Neural cell (in vitro differentiated cells): ENCODE data around the gene TMEM128. TPM values are rescaled to one million over a fixed set of nuclear protein-coding genes. Genes with fewer than 3 reads are reported as not detected.

Experiments
- H2AFZ ChIP-seq: fragments of 200-600, 300-800 bp; sonication (generic), shearing (Covaris generic); 2 replicates; pipeline ENCODE4 v1.6.0; 2014; ENCODE audit warnings: low read depth, mild to moderate bottlenecking, antibody characterized with exemption, low read length, moderate library complexity
- H3F3A ChIP-seq: fragments of 200-600 bp; shearing (Covaris generic); 2 replicates; pipeline ENCODE4 v1.6.1; 2016; ENCODE audit warnings: mild to moderate bottlenecking, moderate library complexity, mixed read lengths, antibody characterized with exemption, low read length; ENCODE audit not compliant: insufficient read depth, poor library complexity, severe bottlenecking
- H3K27ac ChIP-seq: fragments of 200-600, 300-800 bp; sonication (generic), shearing (Covaris generic); 2 replicates; pipeline ENCODE4 v1.5.1; 2014; ENCODE audit warnings: mild to moderate bottlenecking, low read length, moderate library complexity
- H3K27me3 ChIP-seq: fragments of 300-800, 200-600 bp; sonication (generic), shearing (Covaris generic); 2 replicates; pipeline ENCODE4 v1.6.0; 2014; ENCODE audit warnings: mild to moderate bottlenecking, low read depth, low read length, moderate library complexity; ENCODE audit not compliant: insufficient read depth
- H3K36me3 ChIP-seq: fragments of 300-800, 200-600 bp; sonication (generic), shearing (Covaris generic); 2 replicates; pipeline ENCODE4 v1.5.1; 2014; ENCODE audit warnings: mild to moderate bottlenecking, antibody characterized with exemption, low read length, moderate library complexity; ENCODE audit not compliant: insufficient read depth
- H3K4me2 ChIP-seq: fragments of 300-800, 200-600 bp; sonication (generic), shearing (Covaris generic); 2 replicates; pipeline ENCODE4 v1.6.0; 2014; ENCODE audit warnings: mild to moderate bottlenecking, low read length
- H3K4me3 ChIP-seq: fragments of 300-800, 200-600 bp; sonication (generic), shearing (Covaris generic); 2 replicates; pipeline ENCODE4 v1.5.1; 2014; ENCODE audit warnings: mild to moderate bottlenecking, low read length, moderate library complexity
- H3K79me2 ChIP-seq: fragments of 200-600 bp; shearing (Covaris generic); replicated peaks from 2 replicates; pipeline ENCODE4 v1.6.0; 2014; ENCODE audit warnings: mild to moderate bottlenecking, low read length, moderate library complexity; ENCODE audit not compliant: insufficient read depth
- H3K9ac ChIP-seq: fragments of 300-800, 200-600 bp; sonication (generic), shearing (Covaris generic); 2 replicates; pipeline ENCODE4 v1.6.1; 2016; ENCODE audit warnings: mild to moderate bottlenecking, low read length, mixed read lengths
- H3K9me2 ChIP-seq: fragments of 200-600 bp; shearing (Covaris generic); 2 replicates; pipeline ENCODE4 v1.6.1; 2016; ENCODE audit warnings: mild to moderate bottlenecking, low read length, mixed read lengths; ENCODE audit not compliant: insufficient read depth
- H3K9me3 ChIP-seq: fragments of 200-600, 300-800 bp; sonication (generic), shearing (Covaris generic); 2 replicates; pipeline ENCODE4 v1.6.1; 2016; ENCODE audit warnings: mild to moderate bottlenecking, mixed run types, low read length, moderate library complexity, mixed read lengths
- H4K20me1 ChIP-seq: fragments of 200-600 bp; shearing (Covaris generic); 2 replicates; pipeline ENCODE4 v1.6.1; 2016; ENCODE audit warnings: mild to moderate bottlenecking, mixed run types; ENCODE audit not compliant: insufficient read depth
- EP300 ChIP-seq: fragments of 450-650 bp; conservative IDR thresholded peaks from 2 replicates; pipeline ENCODE4 v1.6.1; 2014; ENCODE audit warnings: antibody characterized with exemption, mild to moderate bottlenecking, moderate library complexity; ENCODE audit not compliant: poor library complexity, severe bottlenecking
- EZH2 ChIP-seq: fragments of 200-600, 300-800 bp; shearing (Covaris generic), sonication (generic); IDR thresholded peaks from 2 replicates; pipeline ENCODE4 v1.6.1; 2014; ENCODE audit warnings: antibody characterized with exemption, low read length, borderline replicate concordance, mild to moderate bottlenecking; ENCODE audit not compliant: insufficient read depth, poor library complexity, severe bottlenecking
- MXI1 ChIP-seq: fragments of 450-650 bp; conservative IDR thresholded peaks from 2 replicates; pipeline ENCODE4 v1.6.1; 2014; ENCODE audit warnings: antibody characterized with exemption, mild to moderate bottlenecking; ENCODE audit not compliant: poor library complexity, severe bottlenecking
- POLR2AphosphoS5 ChIP-seq: IDR thresholded peaks from 2 replicates; pipeline ENCODE4 v1.6.1; 2012
- RAD21 ChIP-seq: fragments of 450-650 bp; conservative IDR thresholded peaks from 2 replicates; pipeline ENCODE4 v1.6.1; 2014; ENCODE audit warnings: antibody characterized with exemption, mild to moderate bottlenecking, moderate library complexity
- SMC3 ChIP-seq: fragments of 450-650 bp; conservative IDR thresholded peaks from 2 replicates; pipeline ENCODE4 v1.6.1; 2014; ENCODE audit warnings: antibody characterized with exemption, mild to moderate bottlenecking, moderate library complexity; ENCODE audit not compliant: poor library complexity
- TAF1 ChIP-seq: IDR thresholded peaks from 2 replicates; pipeline ENCODE4 v1.6.1; 2012; ENCODE audit warnings: low read depth
- polyA plus RNA-seq: library from polyadenylated mRNA; depleted of rRNA; stranded (reverse); fragments of >200 nt; gene quantifications from 2 replicates; pipeline ENCODE4 v1.2.3, GENCODE V29; 2014
- TF ChIP-seq, protein P1 (sequence below): IDR thresholded peaks from 2 replicates; pipeline ENCODE4 v1.6.1; 2012; ENCODE audit warnings: borderline replicate concordance
- TF ChIP-seq, protein P2 (sequence below): fragments of 450-650 bp; IDR thresholded peaks from 2 replicates; pipeline ENCODE4 v1.5.1; 2014; ENCODE audit warnings: antibody characterized with exemption, mild to moderate bottlenecking, moderate library complexity; ENCODE audit not compliant: poor library complexity, severe bottlenecking

TMEM128 gene
- polyA plus RNA-seq, 1 donor from 2014 or later, result 93.6 TPM

DNA sequence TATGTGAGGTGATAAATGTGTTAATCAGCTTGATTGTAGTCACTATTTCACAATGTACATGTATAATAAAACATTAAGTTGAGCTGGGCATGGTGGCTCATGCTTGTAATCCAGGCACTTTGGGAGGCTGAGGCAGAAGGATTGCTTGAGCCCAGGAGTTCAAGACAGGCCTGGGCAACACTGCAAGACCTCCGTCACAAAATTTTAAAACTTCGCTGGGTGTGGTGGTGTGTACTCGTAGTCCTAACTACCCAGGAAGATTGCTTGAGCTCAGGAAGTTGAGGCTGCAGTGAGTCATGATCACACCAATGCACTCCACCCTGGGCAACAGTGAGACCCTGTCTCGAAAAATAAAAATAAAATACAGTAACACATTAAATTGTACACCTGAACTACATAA is 21.8 kb upstream of the TMEM128 start:
- H3F3A ChIP-seq, result no peaks in the 10 kb centered on the region
- no peak for TF ChIP-seq POLR2AphosphoS5
- no peaks in the 10 kb centered on the region for H3K79me2 ChIP-seq
- no peak overlapping the region for H2AFZ ChIP-seq
- no peak overlapping the region for H3K4me3 ChIP-seq
- H3K9me2 ChIP-seq, result no peaks in the 10 kb centered on the region
- H3K4me2 ChIP-seq, result no peak overlapping the region
- no peak overlapping the region for H3K27ac ChIP-seq
- H3K36me3 ChIP-seq, result no peaks in the 10 kb centered on the region
- no peak overlapping the region for H3K9ac ChIP-seq
- no peaks in the 10 kb centered on the region for H3K27me3 ChIP-seq
- H3K9me3 ChIP-seq, result no peaks in the 10 kb centered on the region
- no peaks in the 10 kb centered on the region for H4K20me1 ChIP-seq

DNA sequence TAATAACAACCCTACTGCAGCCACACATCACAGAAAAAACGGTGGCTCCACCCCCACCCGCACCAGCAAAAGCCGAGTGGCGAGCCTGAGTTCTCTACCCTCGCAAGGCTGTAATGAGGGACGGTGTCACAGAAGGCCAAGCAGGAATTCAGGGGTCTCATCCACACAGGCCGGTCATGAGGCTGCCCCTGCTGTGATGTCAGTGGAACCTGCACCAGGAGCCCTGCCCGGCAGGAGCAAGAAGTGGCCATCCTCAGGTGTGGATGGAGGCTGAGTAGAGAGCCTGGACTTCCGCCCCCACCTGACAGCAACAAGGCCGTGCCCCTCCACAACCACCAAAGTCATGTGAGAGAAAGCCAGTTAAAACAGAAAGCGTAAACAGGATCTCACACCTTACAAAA is 21.3 kb upstream of the TMEM128 start:
- Histone ChIP-seq H3K4me2 (no peak overlapping the region), H3K79me2 (no peaks in the 10 kb centered on the region), H3K36me3 (no peaks in the 10 kb centered on the region), H3F3A (no peaks in the 10 kb centered on the region), H3K9me3 (no peaks in the 10 kb centered on the region), H3K4me3 (no peak overlapping the region), H4K20me1 (no peaks in the 10 kb centered on the region), H3K9me2 (no peaks in the 10 kb centered on the region), H2AFZ (no peak overlapping the region), H3K27me3 (no peaks in the 10 kb centered on the region), H3K9ac (no peak overlapping the region), H3K27ac (no peak overlapping the region)
- no peak for TF ChIP-seq EZH2
- TF ChIP-seq RAD21, result no peak
- no peak for TF ChIP-seq EP300
- TF ChIP-seq TAF1, result no peak
- TF ChIP-seq SMC3, result no peak
- no peak for TF ChIP-seq POLR2AphosphoS5
- no peak for TF ChIP-seq MXI1
- TF ChIP-seq, protein P1, sequence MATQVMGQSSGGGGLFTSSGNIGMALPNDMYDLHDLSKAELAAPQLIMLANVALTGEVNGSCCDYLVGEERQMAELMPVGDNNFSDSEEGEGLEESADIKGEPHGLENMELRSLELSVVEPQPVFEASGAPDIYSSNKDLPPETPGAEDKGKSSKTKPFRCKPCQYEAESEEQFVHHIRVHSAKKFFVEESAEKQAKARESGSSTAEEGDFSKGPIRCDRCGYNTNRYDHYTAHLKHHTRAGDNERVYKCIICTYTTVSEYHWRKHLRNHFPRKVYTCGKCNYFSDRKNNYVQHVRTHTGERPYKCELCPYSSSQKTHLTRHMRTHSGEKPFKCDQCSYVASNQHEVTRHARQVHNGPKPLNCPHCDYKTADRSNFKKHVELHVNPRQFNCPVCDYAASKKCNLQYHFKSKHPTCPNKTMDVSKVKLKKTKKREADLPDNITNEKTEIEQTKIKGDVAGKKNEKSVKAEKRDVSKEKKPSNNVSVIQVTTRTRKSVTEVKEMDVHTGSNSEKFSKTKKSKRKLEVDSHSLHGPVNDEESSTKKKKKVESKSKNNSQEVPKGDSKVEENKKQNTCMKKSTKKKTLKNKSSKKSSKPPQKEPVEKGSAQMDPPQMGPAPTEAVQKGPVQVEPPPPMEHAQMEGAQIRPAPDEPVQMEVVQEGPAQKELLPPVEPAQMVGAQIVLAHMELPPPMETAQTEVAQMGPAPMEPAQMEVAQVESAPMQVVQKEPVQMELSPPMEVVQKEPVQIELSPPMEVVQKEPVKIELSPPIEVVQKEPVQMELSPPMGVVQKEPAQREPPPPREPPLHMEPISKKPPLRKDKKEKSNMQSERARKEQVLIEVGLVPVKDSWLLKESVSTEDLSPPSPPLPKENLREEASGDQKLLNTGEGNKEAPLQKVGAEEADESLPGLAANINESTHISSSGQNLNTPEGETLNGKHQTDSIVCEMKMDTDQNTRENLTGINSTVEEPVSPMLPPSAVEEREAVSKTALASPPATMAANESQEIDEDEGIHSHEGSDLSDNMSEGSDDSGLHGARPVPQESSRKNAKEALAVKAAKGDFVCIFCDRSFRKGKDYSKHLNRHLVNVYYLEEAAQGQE, result no peak
- TF ChIP-seq, protein P2, sequence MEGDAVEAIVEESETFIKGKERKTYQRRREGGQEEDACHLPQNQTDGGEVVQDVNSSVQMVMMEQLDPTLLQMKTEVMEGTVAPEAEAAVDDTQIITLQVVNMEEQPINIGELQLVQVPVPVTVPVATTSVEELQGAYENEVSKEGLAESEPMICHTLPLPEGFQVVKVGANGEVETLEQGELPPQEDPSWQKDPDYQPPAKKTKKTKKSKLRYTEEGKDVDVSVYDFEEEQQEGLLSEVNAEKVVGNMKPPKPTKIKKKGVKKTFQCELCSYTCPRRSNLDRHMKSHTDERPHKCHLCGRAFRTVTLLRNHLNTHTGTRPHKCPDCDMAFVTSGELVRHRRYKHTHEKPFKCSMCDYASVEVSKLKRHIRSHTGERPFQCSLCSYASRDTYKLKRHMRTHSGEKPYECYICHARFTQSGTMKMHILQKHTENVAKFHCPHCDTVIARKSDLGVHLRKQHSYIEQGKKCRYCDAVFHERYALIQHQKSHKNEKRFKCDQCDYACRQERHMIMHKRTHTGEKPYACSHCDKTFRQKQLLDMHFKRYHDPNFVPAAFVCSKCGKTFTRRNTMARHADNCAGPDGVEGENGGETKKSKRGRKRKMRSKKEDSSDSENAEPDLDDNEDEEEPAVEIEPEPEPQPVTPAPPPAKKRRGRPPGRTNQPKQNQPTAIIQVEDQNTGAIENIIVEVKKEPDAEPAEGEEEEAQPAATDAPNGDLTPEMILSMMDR, result no peak

DNA sequence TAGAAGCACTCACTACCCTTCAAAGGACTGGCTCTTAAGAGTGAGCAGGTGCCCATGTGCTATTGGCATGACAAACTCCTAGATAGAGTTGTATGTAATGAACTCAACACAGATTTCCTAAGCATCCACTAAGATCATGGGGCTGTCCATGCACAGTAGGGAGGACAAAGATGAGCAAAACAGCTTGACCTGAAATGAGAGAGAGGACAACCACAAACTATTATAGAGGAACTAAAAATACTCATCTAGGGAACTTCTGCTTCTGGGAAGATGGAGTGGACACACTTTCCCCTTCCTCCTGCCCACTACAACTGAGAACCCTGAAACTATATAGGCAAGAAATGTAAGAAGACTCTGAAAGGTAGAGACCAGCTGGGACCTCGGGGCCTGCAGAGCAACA is 20.8 kb upstream of the TMEM128 start:
- no peaks in the 10 kb centered on the region for H3F3A ChIP-seq
- H4K20me1 ChIP-seq, result no peaks in the 10 kb centered on the region
- H3K4me2 ChIP-seq, result no peak overlapping the region
- H3K9ac ChIP-seq, result no peak overlapping the region
- H3K27ac ChIP-seq, result no peak overlapping the region
- TF ChIP-seq EP300 (no peak), MXI1 (no peak), POLR2AphosphoS5 (no peak), RAD21 (no peak), EZH2 (no peak), TAF1 (no peak), SMC3 (no peak)
- TF ChIP-seq, protein P1, result no peak
- TF ChIP-seq, protein P2, result no peak
- H3K9me2 ChIP-seq, result no peaks in the 10 kb centered on the region
- H3K27me3 ChIP-seq, result no peaks in the 10 kb centered on the region
- H3K9me3 ChIP-seq, result no peaks in the 10 kb centered on the region
- H3K79me2 ChIP-seq, result no peaks in the 10 kb centered on the region
- no peak overlapping the region for H2AFZ ChIP-seq
- no peaks in the 10 kb centered on the region for H3K36me3 ChIP-seq
- H3K4me3 ChIP-seq, result no peak overlapping the region
